HepG2 (cell line): Measurements from ENCODE around the gene MRPL27. TPM values are rescaled to one million over a fixed set of nuclear protein-coding genes. Genes with fewer than 3 reads are reported as not detected.

Source experiments
- BCL6 ChIP-seq: IDR thresholded peaks from 2 replicates; pipeline ENCODE4 v1.6.1; 2016; ENCODE audit warnings: missing genetic modification reagents, missing compliant biosample characterization
- DNMT1 ChIP-seq: sonication (generic); formaldehyde crosslinking; IDR thresholded peaks from 2 replicates; pipeline ENCODE4 v1.5.1; 2020; ENCODE audit warnings: mild to moderate bottlenecking, missing genetic modification reagents
- EED ChIP-seq: sonication (generic); formaldehyde crosslinking; IDR thresholded peaks from 2 replicates; pipeline ENCODE4 v1.5.0; 2020; ENCODE audit warnings: mild to moderate bottlenecking, missing genetic modification reagents
- FOXA1 ChIP-seq, 2 experiments: fragments of 450-650 bp in 1 of 2; sonication (generic) in 1 of 2; formaldehyde crosslinking in 1 of 2; IDR thresholded peaks; 2 replicates each; pipeline versions ENCODE4 v1.4.0 to v1.6.1; 2016 to 2020; ENCODE audit warnings: missing genetic modification reagents in 1 of 2
- FOXM1 ChIP-seq: sonication (generic); formaldehyde crosslinking; IDR thresholded peaks from 2 replicates; pipeline ENCODE4 v1.5.0; 2020; ENCODE audit warnings: missing genetic modification reagents
- GABPB1 ChIP-seq: IDR thresholded peaks from 2 replicates; pipeline ENCODE4 v1.6.1; 2016; ENCODE audit warnings: mild to moderate bottlenecking, missing genetic modification reagents, moderate library complexity, missing compliant biosample characterization
- GRHL1 ChIP-seq: sonication (generic); formaldehyde crosslinking; conservative IDR thresholded peaks from 2 replicates; pipeline ENCODE4 v1.8.0; 2022; ENCODE audit warnings: missing genetic modification reagents
- IRF2 ChIP-seq: IDR thresholded peaks from 2 replicates; pipeline ENCODE4 v1.6.1; 2018; ENCODE audit warnings: missing genetic modification reagents, missing compliant biosample characterization
- JUNB ChIP-seq: sonication (generic); formaldehyde crosslinking; IDR thresholded peaks from 2 replicates; pipeline ENCODE4 v1.8.0; 2022; ENCODE audit warnings: missing genetic modification reagents, mild to moderate bottlenecking, borderline replicate concordance
- MYNN ChIP-seq: sonication (generic); formaldehyde crosslinking; IDR thresholded peaks from 2 replicates; pipeline ENCODE4 v1.4.0; 2020; ENCODE audit warnings: mild to moderate bottlenecking, low read depth, missing genetic modification reagents
- PAF1 ChIP-seq: IDR thresholded peaks from 2 replicates; pipeline ENCODE4 v1.6.1; 2016; ENCODE audit warnings: missing genetic modification reagents, missing compliant biosample characterization
- SKI ChIP-seq: fragments of 450-650 bp; IDR thresholded peaks from one replicate; pipeline ENCODE4 v1.6.1; 2018; ENCODE audit warnings: mild to moderate bottlenecking; ENCODE audit not compliant: partially characterized antibody
- SMAD9 ChIP-seq: sonication (generic); formaldehyde crosslinking; IDR thresholded peaks from 2 replicates; pipeline ENCODE4 v1.5.1; 2020; ENCODE audit warnings: mild to moderate bottlenecking, missing genetic modification reagents
- SP4 ChIP-seq: sonication (generic); formaldehyde crosslinking; IDR thresholded peaks from 2 replicates; pipeline ENCODE4 v1.8.1; 2023; ENCODE audit warnings: mild to moderate bottlenecking, missing genetic modification reagents
- SUZ12 ChIP-seq: fragments of 150-350 bp; IDR thresholded peaks from 2 replicates; pipeline ENCODE4 v1.6.1; 2014; ENCODE audit warnings: low read depth, low read length
- THYN1 ChIP-seq: sonication (generic); formaldehyde crosslinking; IDR thresholded peaks from 2 replicates; pipeline ENCODE4 v1.8.1; 2023; ENCODE audit warnings: low read depth, mild to moderate bottlenecking, moderate library complexity, missing genetic modification reagents, borderline replicate concordance
- XRCC5 ChIP-seq: fragments of 200-400 bp; formaldehyde crosslinking; optimal IDR thresholded peaks from 2 replicates; pipeline ENCODE3; 2017; ENCODE audit warnings: mild to moderate bottlenecking, low read length
- ZBTB37 ChIP-seq: sonication (generic); formaldehyde crosslinking; IDR thresholded peaks from 2 replicates; pipeline ENCODE4 v1.4.0; 2020; ENCODE audit warnings: mild to moderate bottlenecking, missing genetic modification reagents
- ZNF30 ChIP-seq: sonication (generic); formaldehyde crosslinking; IDR thresholded peaks from 2 replicates; pipeline ENCODE4 v1.5.0; 2020; ENCODE audit warnings: mild to moderate bottlenecking, missing genetic modification reagents
- ZNF407 ChIP-seq: sonication (generic); formaldehyde crosslinking; IDR thresholded peaks from one replicate; pipeline ENCODE4 v1.5.1; 2020; ENCODE audit warnings: mild to moderate bottlenecking, missing genetic modification reagents; ENCODE audit errors: not compliant biosample characterization
- ZNF598 ChIP-seq: sonication (generic); formaldehyde crosslinking; IDR thresholded peaks from 2 replicates; pipeline ENCODE4 v1.5.1; 2020; ENCODE audit warnings: mild to moderate bottlenecking, missing genetic modification reagents, borderline replicate concordance
- ZNF792 ChIP-seq: IDR thresholded peaks from 2 replicates; pipeline ENCODE4 v1.6.1; 2016
- polyA plus RNA-seq, 8 experiments: library from polyadenylated mRNA; depleted of rRNA in 3 of 8; stranded (reverse) in 7 of 8; unstranded in 1 of 8; fragments of >200 nt; fragmentation: Illumina TruSeq in 4 of 8; extraction: Trizol in 4 of 8; gene quantifications; 2 replicates each; pipeline versions ENCODE4 v1.2.1 to v1.2.3, GENCODE V29; 2011 to 2016; ENCODE audit warnings: low read depth in 4 of 8, missing spikeins in 1 of 8, mixed read lengths in 1 of 8; ENCODE audit not compliant: insufficient read depth in 1 of 8
- total RNA-seq, 5 experiments: library from RNA; depleted of rRNA; stranded (reverse); fragments of >200 nt; fragmentation: Illumina TruSeq; extraction: Trizol; gene quantifications; 2 replicates each; pipeline ENCODE4 v1.2.3, GENCODE V29; 2016; ENCODE audit warnings: low read depth in 1 of 5

MRPL27 gene
- total and polyA plus RNA-seq, 2 of the 13 experiments (the other 11 are each of a cell fraction or from before 2014, with no cell fraction given) = 137 to 217 TPM

- TF ChIP-seq ZNF792 (CRISPR knock-in tag) (no peak), ZNF598 (CRISPR knock-in tag) (no peak), BCL6 (peak; percentile 81), FOXA1 (IDR thresholded peaks at IDR 0.05) (no peak), FOXA1 (CRISPR knock-in tag; IDR thresholded peaks at IDR 0.05) (peak; percentile 66; the same call in 1 of the 2 replicates), SP4 (CRISPR knock-in tag) (no peak), DNMT1 (CRISPR knock-in tag) (no peak), SUZ12 (no peak), PAF1 (no peak), GABPB1 (CRISPR knock-in tag) (no peak), MYNN (CRISPR knock-in tag) (no peak), SKI (peak; percentile 14), JUNB (CRISPR knock-in tag) (no peak), ZNF407 (CRISPR knock-in tag) (no peak), ZBTB37 (CRISPR knock-in tag) (no peak), THYN1 (CRISPR knock-in tag) (no peak), FOXM1 (CRISPR knock-in tag) (no peak), EED (CRISPR knock-in tag) (no peak), SMAD9 (CRISPR knock-in tag) (no peak), GRHL1 (CRISPR knock-in tag) (no peak), IRF2 (CRISPR knock-in tag) (no peak; the same call in 1 of the 2 replicates), XRCC5 (no peak), ZNF30 (CRISPR knock-in tag) (no peak)
Measured at GRCh38 chr17:50422738-50423137, 49.8 kb upstream of the MRPL27 start (continued).
